ENCODE measurements around the gene ADAMTS15. TPM values are rescaled to one million over a fixed set of nuclear protein-coding genes. Genes with fewer than 3 reads are reported as not detected.

Gene ADAMTS15
- total RNA-seq, 2 experiments from 2014 or later = not detected

DNA sequence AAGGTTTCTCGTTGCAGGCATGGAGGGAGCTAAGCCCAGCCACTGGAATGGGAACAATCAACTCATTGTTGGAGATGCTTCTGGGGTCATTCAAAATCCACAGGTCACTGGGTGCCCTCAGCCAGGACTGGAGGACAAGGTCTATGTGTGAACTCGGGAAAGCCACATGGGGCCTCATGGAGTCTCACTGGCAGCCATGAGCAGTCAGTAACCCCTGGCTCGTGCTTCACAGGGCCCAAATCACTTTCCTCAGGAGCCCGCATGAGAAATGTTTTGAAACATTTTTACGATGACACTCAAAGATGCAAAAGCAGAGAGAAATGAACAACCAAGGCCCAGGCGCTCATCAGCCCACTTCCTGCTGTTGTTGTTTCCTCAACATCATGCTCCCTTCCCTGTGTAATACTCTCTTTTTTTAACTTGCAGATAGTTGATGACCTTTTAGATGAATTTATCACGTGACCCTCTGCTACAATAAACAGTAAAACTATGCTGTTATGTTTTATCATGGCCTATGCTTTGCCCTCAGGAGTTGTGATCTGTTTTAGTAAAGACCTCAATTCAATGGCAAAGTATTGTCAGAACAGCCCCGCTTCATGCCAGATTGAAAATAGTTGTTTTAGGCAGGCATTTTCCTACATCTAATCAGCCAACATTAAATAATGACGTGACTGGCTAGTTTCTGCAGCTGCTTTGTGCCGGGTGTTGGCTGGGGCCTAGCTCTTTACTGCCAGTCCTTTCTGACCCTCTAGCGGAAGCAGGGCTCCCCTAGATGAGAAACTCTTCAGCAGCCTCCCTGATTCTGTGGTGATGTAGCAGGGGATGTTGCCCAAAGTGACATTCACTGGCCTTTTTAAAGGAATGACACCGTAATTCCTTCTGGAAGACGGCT lies 39.7 kb downstream of the ADAMTS15 start:
- no peak overlapping the region for H3K27ac Mint-ChIP-seq
- no peaks in the 10 kb centered on the region for H3K36me3 Mint-ChIP-seq (ENCODE audit: low read depth)
- intact Hi-C loops (cut with micrococcal nuclease) = no loop called here
- CTCF ChIA-PET = no interaction called here
- POLR2A ChIA-PET = no interaction called here
- H3K4me1 Mint-ChIP-seq (ENCODE audit: low read depth) = no peaks in the 10 kb centered on the region
- no peak for ATAC-seq
- no peak overlapping the region for H3K4me3 Mint-ChIP-seq
- TF ChIP-seq, protein P1, sequence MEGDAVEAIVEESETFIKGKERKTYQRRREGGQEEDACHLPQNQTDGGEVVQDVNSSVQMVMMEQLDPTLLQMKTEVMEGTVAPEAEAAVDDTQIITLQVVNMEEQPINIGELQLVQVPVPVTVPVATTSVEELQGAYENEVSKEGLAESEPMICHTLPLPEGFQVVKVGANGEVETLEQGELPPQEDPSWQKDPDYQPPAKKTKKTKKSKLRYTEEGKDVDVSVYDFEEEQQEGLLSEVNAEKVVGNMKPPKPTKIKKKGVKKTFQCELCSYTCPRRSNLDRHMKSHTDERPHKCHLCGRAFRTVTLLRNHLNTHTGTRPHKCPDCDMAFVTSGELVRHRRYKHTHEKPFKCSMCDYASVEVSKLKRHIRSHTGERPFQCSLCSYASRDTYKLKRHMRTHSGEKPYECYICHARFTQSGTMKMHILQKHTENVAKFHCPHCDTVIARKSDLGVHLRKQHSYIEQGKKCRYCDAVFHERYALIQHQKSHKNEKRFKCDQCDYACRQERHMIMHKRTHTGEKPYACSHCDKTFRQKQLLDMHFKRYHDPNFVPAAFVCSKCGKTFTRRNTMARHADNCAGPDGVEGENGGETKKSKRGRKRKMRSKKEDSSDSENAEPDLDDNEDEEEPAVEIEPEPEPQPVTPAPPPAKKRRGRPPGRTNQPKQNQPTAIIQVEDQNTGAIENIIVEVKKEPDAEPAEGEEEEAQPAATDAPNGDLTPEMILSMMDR (IDR thresholded peaks at IDR 0.05) = no peak
- no peaks in the 10 kb centered on the region for H3K27me3 Mint-ChIP-seq
- H3K9me3 Mint-ChIP-seq = no peaks in the 10 kb centered on the region
- no peak for DNase-seq

DNA sequence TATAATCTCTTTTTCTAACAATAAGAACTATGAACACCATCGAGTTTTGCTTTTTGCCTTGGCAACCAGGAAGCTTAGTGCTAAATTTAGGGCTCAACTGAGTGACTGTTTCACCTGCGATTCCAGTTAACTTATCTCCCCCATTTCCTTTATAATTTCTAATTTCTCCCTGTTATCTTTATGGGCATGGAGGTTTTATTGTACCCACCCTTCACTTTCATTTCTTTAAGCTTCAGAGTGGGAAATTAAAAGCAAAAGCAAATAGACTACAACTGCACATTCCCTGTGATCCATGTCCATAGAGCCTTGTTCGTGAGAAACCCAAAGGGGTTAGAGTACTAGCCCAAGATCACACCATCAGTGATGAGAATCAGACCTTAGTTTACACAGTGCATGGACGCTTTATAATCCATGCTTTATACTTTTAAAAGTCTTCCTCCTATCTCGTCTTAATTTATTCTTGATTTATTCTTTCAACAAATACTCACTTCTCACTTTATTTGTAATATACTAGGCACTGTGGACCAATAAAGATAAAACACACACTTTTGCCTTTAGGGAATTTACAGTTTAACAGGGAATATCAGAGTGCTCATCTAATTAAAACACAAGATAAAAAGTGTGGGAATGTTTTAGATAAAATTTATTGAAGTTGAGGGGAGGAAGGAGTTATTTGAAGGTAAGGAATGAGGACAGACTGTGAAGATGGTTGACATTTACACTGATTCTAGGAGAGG lies 40.6 kb downstream of the ADAMTS15 start:
- Mint-ChIP-seq H3K9me3 (no peaks in the 10 kb centered on the region), H3K27me3 (no peaks in the 10 kb centered on the region), H3K4me1 (ENCODE audit: low read depth) (no peaks in the 10 kb centered on the region), H3K27ac (no peak overlapping the region), H3K4me3 (no peak overlapping the region), H3K36me3 (ENCODE audit: low read depth) (no peaks in the 10 kb centered on the region)
- intact Hi-C loops (cut with micrococcal nuclease) = no loop called here
- ChIA-PET POLR2A (no interaction called here), CTCF (no interaction called here)
- DNase-seq (no peak), ATAC-seq (no peak)
- TF ChIP-seq, protein P1 (IDR thresholded peaks at IDR 0.05) = no peak

DNA sequence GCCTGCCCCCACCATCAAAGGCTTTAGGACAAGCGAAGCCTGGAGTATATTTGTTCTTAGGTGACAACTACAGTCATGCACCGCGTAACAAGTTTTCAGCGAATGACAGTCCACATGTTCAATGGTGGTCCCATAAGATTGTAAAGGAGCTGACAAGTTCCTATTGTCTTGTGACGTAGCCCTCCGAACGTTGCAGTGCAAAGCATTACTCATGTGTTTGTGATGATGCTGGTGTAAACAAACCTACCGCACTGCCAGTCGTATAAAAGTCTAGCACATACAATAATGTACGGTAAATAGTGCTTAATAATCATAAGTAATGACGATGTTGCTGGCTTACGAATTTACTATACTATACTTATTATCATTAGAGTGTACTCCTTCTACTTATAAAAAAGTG lies 41.3 kb downstream of the ADAMTS15 start:
- Mint-ChIP-seq H3K9me3 (no peaks in the 10 kb centered on the region), H3K27me3 (no peaks in the 10 kb centered on the region), H3K4me1 (ENCODE audit: low read depth) (no peaks in the 10 kb centered on the region), H3K4me3 (no peak overlapping the region), H3K36me3 (ENCODE audit: low read depth) (no peaks in the 10 kb centered on the region), H3K27ac (no peak overlapping the region)
- no peak for DNase-seq
- ChIA-PET POLR2A (interaction anchor here (0.5 kb wide), 1 partner anchor 409 kb away, joined by 3 read pairs; no protein-coding TSS in a partner anchor), CTCF (no interaction called here)
- TF ChIP-seq, protein P1 (IDR thresholded peaks at IDR 0.05) = no peak
- intact Hi-C loops (cut with micrococcal nuclease) = no loop called here
- no peak for ATAC-seq

DNA sequence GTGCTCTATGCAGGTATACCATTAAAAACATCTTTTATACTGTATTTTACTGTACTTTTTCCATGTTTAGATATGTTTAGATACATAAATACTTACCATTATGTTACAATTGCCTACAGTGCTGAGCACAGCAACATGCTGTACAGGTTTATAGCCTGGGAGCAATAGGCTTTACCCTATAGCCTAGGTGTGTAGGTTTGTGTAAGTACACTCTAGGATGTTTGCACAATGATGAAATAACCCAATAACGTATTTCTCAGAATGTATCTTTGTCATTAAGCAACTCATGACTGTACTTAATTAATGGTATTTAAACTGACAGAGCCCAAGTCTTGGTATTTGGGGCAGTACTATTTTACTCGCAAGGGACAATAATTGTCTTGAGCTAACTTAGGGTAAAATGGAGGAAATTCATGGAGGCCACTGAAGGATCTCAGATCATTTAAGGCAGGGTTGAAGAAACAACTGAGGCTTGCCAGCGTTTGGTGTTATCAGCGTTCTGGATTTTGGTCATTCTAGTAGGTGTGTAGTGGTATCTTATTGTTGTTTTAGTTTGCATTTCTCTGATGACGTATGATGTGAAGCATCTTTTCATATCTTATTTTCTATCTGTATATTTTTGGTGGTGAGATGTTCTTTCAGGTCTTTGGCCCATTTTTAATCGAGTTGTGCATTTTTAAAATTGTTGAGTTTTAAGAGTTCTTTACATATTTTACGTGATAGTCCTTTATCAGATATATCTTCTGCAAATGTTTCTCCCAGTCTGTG lies 42.4 kb downstream of the ADAMTS15 start:
- Mint-ChIP-seq H3K27ac (no peak overlapping the region), H3K27me3 (peaks cover 2% of the 10 kb centered on the region), H3K9me3 (no peaks in the 10 kb centered on the region), H3K36me3 (ENCODE audit: low read depth) (no peaks in the 10 kb centered on the region), H3K4me3 (no peak overlapping the region), H3K4me1 (ENCODE audit: low read depth) (no peaks in the 10 kb centered on the region)
- TF ChIP-seq, protein P1 (IDR thresholded peaks at IDR 0.05) = no peak
- ChIA-PET CTCF (no interaction called here), POLR2A (no interaction called here)
- intact Hi-C loops (cut with micrococcal nuclease) = no loop called here
- no peak for DNase-seq
- ATAC-seq = no peak
